HG02840 (cell line): ENCODE data around the gene KCNMB2.
"Not testable (repeated sequence)": the region's sequence is repeated elsewhere in the genome, so short reads cannot be mapped to it uniquely, and the experiment has no call there.

Experiments used
- ATAC-seq: cut with Tn5 transposase; IDR thresholded peaks from one replicate; pipeline ENCODE4 v1.9.1; 2021; ENCODE audit warnings: mild to moderate bottlenecking, moderate library complexity, moderate number of reproducible peaks; ENCODE audit not compliant: unreplicated experiment, low FRiP score

The KCNMB2 gene

GRCh38 chr3:178518660-178519396, 17.4 kb upstream of the KCNMB2 start:
- ATAC-seq, result peak; percentile 78

- ATAC-seq, result no peak
These were observed 16.5 kb upstream of the KCNMB2 start for GRCh38 chr3:178519701-178520100.

- no peak for ATAC-seq
These were observed 15.8 kb upstream of the KCNMB2 start for GRCh38 chr3:178520451-178520850.

- no peak for ATAC-seq
These were observed 13.8 kb upstream of the KCNMB2 start for GRCh38 chr3:178522200-178523052.

GRCh38 chr3:178525251-178525650, 11.0 kb upstream of the KCNMB2 start:
- ATAC-seq, result no peak

GRCh38 chr3:178526291-178526690, 9.9 kb upstream of the KCNMB2 start:
- ATAC-seq, result no peak

GRCh38 chr3:178527981-178528380, 8.3 kb upstream of the KCNMB2 start:
- ATAC-seq, result no peak

- no peak for ATAC-seq
These were observed 6.5 kb upstream of the KCNMB2 start for GRCh38 chr3:178529606-178530225.

- no peak for ATAC-seq
These were observed 3.8 kb upstream of the KCNMB2 start for GRCh38 chr3:178532476-178532875.

- no peak for ATAC-seq
These were observed 978 bp downstream of the KCNMB2 start for GRCh38 chr3:178537122-178537705.

- ATAC-seq, result no peak
These were observed 1.8 kb downstream of the KCNMB2 start for GRCh38 chr3:178538056-178538455.

- no peak for ATAC-seq
These were observed 3.9 kb downstream of the KCNMB2 start for GRCh38 chr3:178540184-178540583.

GRCh38 chr3:178545337-178545736, 9.1 kb downstream of the KCNMB2 start:
- no peak for ATAC-seq

- ATAC-seq, result no peak
These were observed 9.8 kb downstream of the KCNMB2 start for GRCh38 chr3:178546079-178546478.

- ATAC-seq, result not testable (repeated sequence)
These were observed 13.2 kb downstream of the KCNMB2 start for GRCh38 chr3:178549426-178549825.

- ATAC-seq, result no peak
These were observed 15.7 kb downstream of the KCNMB2 start for GRCh38 chr3:178551916-178552321.

GRCh38 chr3:178558637-178559036, 22.4 kb downstream of the KCNMB2 start:
- ATAC-seq, result no peak

- ATAC-seq, result no peak
These were observed 24.5 kb downstream of the KCNMB2 start for GRCh38 chr3:178560759-178561158.

- ATAC-seq, result no peak
These were observed 25.0 kb downstream of the KCNMB2 start for GRCh38 chr3:178561239-178561638.

GRCh38 chr3:178562143-178562946, 26.1 kb downstream of the KCNMB2 start:
- ATAC-seq, result no peak
